Stomach (tissue), 9 donors: Measurements from ENCODE around the gene NFIX. TPM values are rescaled to one million over a fixed set of nuclear protein-coding genes. Genes with fewer than 3 reads are reported as not detected.

Source experiments
- DNase-seq, 2 donors: peaks; one replicate each; pipeline versions ENCODE4 v3.0.0 to v3.0.0-alpha.2; 2013 to 2019
- H3K27ac ChIP-seq, 5 donors: fragments of 200-600 bp in 4 of 5; sonication (generic) in 4 of 5; one replicate each; pipeline ENCODE4 v1.5.1; 2013 to 2019; ENCODE audit warnings: mild to moderate bottlenecking in 1 of 5, moderate library complexity in 1 of 5
- H3K27me3 ChIP-seq, 3 donors: fragments of 200-600 bp; sonication (generic); one replicate each; pipeline ENCODE4 v1.5.1; 2017 to 2019; ENCODE audit warnings: mixed run types in 1 of 3
- H3K36me3 ChIP-seq, 4 donors: fragments of 200-600 bp; sonication (generic); 1 replicate in 3 of 4; 2 replicates in 1 of 4; pipeline ENCODE4 v1.5.1; 2016 to 2019
- H3K4me1 ChIP-seq, 4 donors: fragments of 200-600 bp; sonication (generic); one replicate each; pipeline ENCODE4 v1.5.1; 2016 to 2019
- H3K4me3 ChIP-seq, 4 donors: fragments of 200-600 bp; sonication (generic) in 3 of 4; one replicate each; pipeline ENCODE4 v1.5.1; 2016 to 2019; ENCODE audit warnings: mild to moderate bottlenecking in 1 of 4
- H3K9me3 ChIP-seq, 4 donors: fragments of 200-600 bp; sonication (generic); one replicate each; pipeline ENCODE4 v1.5.1; 2016 to 2019
- CTCF ChIP-seq, 7 experiments: fragments of 450-650 bp in 4 of 7; fragments of 200-600 bp in 3 of 7; sonication (generic) in 3 of 7; IDR thresholded peaks; one replicate each; pipeline ENCODE4 v1.5.1; 2016 to 2019; ENCODE audit warnings: antibody characterized with exemption in 7 of 7, control low read depth in 2 of 7, mild to moderate bottlenecking in 1 of 7
- EP300 ChIP-seq: sonication (generic); formaldehyde crosslinking; IDR thresholded peaks from one replicate; pipeline ENCODE4 v1.6.1; 2017; ENCODE audit warnings: antibody characterized with exemption
- POLR2A ChIP-seq, 4 donors: fragments of 450-650 bp; IDR thresholded peaks; one replicate each; pipeline ENCODE4 v1.6.1; 2016; ENCODE audit warnings: antibody characterized with exemption in 4 of 4, control low read depth in 2 of 4, mild to moderate bottlenecking in 1 of 4, moderate library complexity in 1 of 4
- POLR2AphosphoS5 ChIP-seq, 3 donors: sonication (generic); formaldehyde crosslinking; IDR thresholded peaks; one replicate each; pipeline ENCODE4 v1.6.1; 2016; ENCODE audit warnings: antibody characterized with exemption in 3 of 3
- WGBS, 5 donors: extraction: QIAGEN DNeasy Blood & Tissue Kit in 3 of 5; methylation state at CpG; one replicate each; pipeline versions ENCODE4 v1.1.5 to v1.1.7; 2013 to 2018; 5-methylcytosine and 5-hydroxymethylcytosine counted together
- intact Hi-C: fragments of 100-400 bp; cut with DNase I; formaldehyde crosslinking; loops from one replicate; pipeline ENCODE4 v1.15.1; 2023; ENCODE audit warnings: low total_unique reads
- polyA plus RNA-seq, 3 donors: library from polyadenylated mRNA; stranded (reverse); fragments of 200-250 nt; gene quantifications; one replicate each; pipeline ENCODE4 v1.2.3, GENCODE V29; 2013
- total RNA-seq, 5 donors: library from RNA; depleted of rRNA; stranded (reverse); fragments of >200 nt; gene quantifications; one replicate each; pipeline versions ENCODE4 v1.1.0 to v1.2.3, GENCODE V29; 2014 to 2016
- donor health status: healthy with polysubstance abuse.
- donor health status: Bipolar disorder and iron deficiency.
- donor health status: healthy.

NFIX gene
- total and polyA plus RNA-seq, 8 donors = 11.5 to 183 (median 37.6) TPM

GRCh38 chr19:12997179-12997966 lies 2.1 kb downstream of the NFIX start:
- intact Hi-C loops = loop anchor here (5.0 kb wide), 1 partner anchor 35 kb away; no protein-coding TSS in a partner anchor

GRCh38 chr19:12997967-12998940 lies 3.0 kb downstream of the NFIX start:
- intact Hi-C loops = loop anchor here (5.0 kb wide), 1 partner anchor 34 kb away; no protein-coding TSS in a partner anchor
- peak overlapping the region; percentile 76 to 82 (median 79) for H3K4me3 ChIP-seq
- peaks cover 52 to 81% (median 75%) of the 10 kb centered on the region in 4 donors for H3K4me1 ChIP-seq
- H3K27ac ChIP-seq = peak overlapping the region; percentile 90 to 95 (median 94)
- 56 to 64% (median 58%) methylated on average over 31 to 32 of the region's 32 CpGs for WGBS, 5 donors
- no peaks in the 10 kb centered on the region for H3K9me3 ChIP-seq
- peaks cover 0 to 10% (median 6%) of the 10 kb centered on the region in 3 donors for H3K27me3 ChIP-seq
- no peak for DNase-seq
- no peak for TF ChIP-seq CTCF (IDR thresholded peaks at IDR 0.05)
- no peak for TF ChIP-seq POLR2A (IDR thresholded peaks at IDR 0.05)
- no peak for TF ChIP-seq EP300
- TF ChIP-seq POLR2AphosphoS5 (IDR thresholded peaks at IDR 0.05) = no peak
- peaks cover 0 to 9% (median 8%) of the 10 kb centered on the region in 4 donors for H3K36me3 ChIP-seq

More at GRCh38 chr19:12997179-12997966, 2.1 kb downstream of the NFIX start:
- Histone ChIP-seq H3K27me3 (peaks cover 0 to 10% (median 6%) of the 10 kb centered on the region in 3 donors), H3K27ac (peak overlapping the region; percentile 90 to 95 (median 94)), H3K4me1 (peaks cover 43 to 72% (median 66%) of the 10 kb centered on the region in 4 donors), H3K9me3 (no peaks in the 10 kb centered on the region), H3K4me3 (peak overlapping the region; percentile 76 to 82 (median 79)), H3K36me3 (peaks cover 0 to 9% (median 8%) of the 10 kb centered on the region in 4 donors)
- WGBS, 5 donors = 57 to 81% (median 65%) methylated on average over 20 to 25 of the region's 25 CpGs
- DNase-seq = no peak
- no peak for TF ChIP-seq POLR2A (IDR thresholded peaks at IDR 0.05)

- H3K4me1 ChIP-seq = peaks cover 81 to 100% (median 99%) of the 10 kb centered on the region in 4 donors
Observed at GRCh38 chr19:13001166-13001501, 5.9 kb downstream of the NFIX start.

More at GRCh38 chr19:13001166-13001501, 5.9 kb downstream of the NFIX start:
- Histone ChIP-seq H3K9me3 (no peaks in the 10 kb centered on the region), H3K27ac (peak overlapping the region; percentile 90 to 94 (median 92)), H3K4me3 (peak overlapping the region in 3 of 4 donors; percentile 34 to 41 (median 40)), H3K36me3 (peaks cover 0 to 9% (median 8%) of the 10 kb centered on the region in 4 donors), H3K27me3 (peaks cover 0 to 7% (median 4%) of the 10 kb centered on the region in 3 donors)
- intact Hi-C loops = no loop called here
- WGBS, 5 donors = 70 to 90% (median 81%) methylated on average over 17 to 19 of the region's 19 CpGs
- no peak for DNase-seq
- TF ChIP-seq CTCF (IDR thresholded peaks at IDR 0.05) (no peak), POLR2A (IDR thresholded peaks at IDR 0.05) (no peak), EP300 (no peak), POLR2AphosphoS5 (IDR thresholded peaks at IDR 0.05) (no peak)
